SK-N-SH (cell line): Measurements from ENCODE around the gene GNG4. TPM values are rescaled to one million over a fixed set of nuclear protein-coding genes. Genes with fewer than 3 reads are reported as not detected.

Experiments used
- CTCF ChIA-PET: fragments of 300-600, 350-600 bp; formaldehyde crosslinking; extraction: SDS; loops from one replicate; lab custom pipeline; 2021; lab: Yijun Ruan, JAX
- POLR2A ChIA-PET: fragments of 350-600 bp; sonication (Branson Sonifier 250); formaldehyde crosslinking; extraction: SDS; loops from one replicate; lab custom pipeline; 2020; ENCODE audit warnings: antibody characterized with exemption, inconsistent platforms; lab: Yijun Ruan, JAX
- DNase-seq: peaks from one replicate; pipeline ENCODE4 v3.0.0; 2012
- H2AFZ ChIP-seq: fragments of 200-600 bp; sonication (generic); 2 replicates; pipeline ENCODE4 v1.8.1; 2016; ENCODE audit warnings: antibody characterized with exemption, mild to moderate bottlenecking, low read depth
- H3F3A ChIP-seq: fragments of 200-600 bp; sonication (generic); replicated peaks from 2 replicates; pipeline ENCODE3; 2016; ENCODE audit warnings: antibody characterized with exemption, mild to moderate bottlenecking; ENCODE audit not compliant: insufficient read depth
- H3K27ac ChIP-seq, 2 experiments: fragments of 200-500 bp in 1 of 2; fragments of 200-600 bp in 1 of 2; sonication (Bioruptor generic) in 1 of 2; sonication (generic), shearing (Covaris generic) in 1 of 2; 2 replicates each; pipeline versions ENCODE4 v1.5.1 to v1.6.1; 2014 to 2016; ENCODE audit warnings: low read depth in 2 of 2, inconsistent platforms in 1 of 2, low read length in 1 of 2, mild to moderate bottlenecking in 1 of 2, mixed read lengths in 1 of 2
- H3K27me3 ChIP-seq: fragments of 200-600 bp; sonication (generic), shearing (Covaris generic); 2 replicates; pipeline ENCODE4 v1.6.1; 2016; ENCODE audit warnings: mixed run types; ENCODE audit not compliant: insufficient read depth
- H3K36me3 ChIP-seq, 2 experiments: fragments of 200-500 bp in 1 of 2; fragments of 200-600 bp in 1 of 2; sonication (Bioruptor generic) in 1 of 2; sonication (generic) in 1 of 2; replicated peaks in 1 of 2; 2 replicates each; pipeline versions ENCODE3 to v1.5.1; 2014 to 2016; ENCODE audit warnings: low read length in 1 of 2, mild to moderate bottlenecking in 1 of 2; ENCODE audit not compliant: insufficient read depth in 2 of 2, control insufficient read depth in 1 of 2
- H3K4me1 ChIP-seq, 2 experiments: fragments of 200-500 bp in 1 of 2; fragments of 200-600 bp in 1 of 2; sonication (Bioruptor generic) in 1 of 2; sonication (generic), shearing (Covaris generic) in 1 of 2; 2 replicates each; pipeline versions ENCODE4 v1.5.1 to v1.6.1; 2014 to 2016; ENCODE audit warnings: low read depth in 1 of 2, low read length in 1 of 2, mixed run types in 1 of 2; ENCODE audit not compliant: insufficient read depth in 2 of 2, control insufficient read depth in 1 of 2
- H3K4me2 ChIP-seq: fragments of 200-600 bp; sonication (generic), shearing (Covaris generic); 2 replicates; pipeline ENCODE4 v1.6.1; 2017; ENCODE audit warnings: mixed run types
- H3K4me3 ChIP-seq, 2 experiments: fragments of 200-500 bp in 1 of 2; fragments of 200-600 bp in 1 of 2; sonication (Bioruptor generic) in 1 of 2; sonication (generic), shearing (Covaris generic) in 1 of 2; 2 replicates each; pipeline versions ENCODE4 v1.5.1 to v1.8.1; 2014 to 2016; ENCODE audit warnings: low read depth in 2 of 2, inconsistent platforms in 1 of 2, low read length in 1 of 2, mild to moderate bottlenecking in 1 of 2, mixed read lengths in 1 of 2, moderate library complexity in 1 of 2
- H3K79me2 ChIP-seq: fragments of 200-600 bp; sonication (generic); 2 replicates; pipeline ENCODE4 v1.8.1; 2017; ENCODE audit warnings: mild to moderate bottlenecking; ENCODE audit not compliant: insufficient read depth
- H3K9ac ChIP-seq: fragments of 200-600 bp; sonication (generic); 2 replicates; pipeline ENCODE4 v1.6.1; 2017; ENCODE audit warnings: mixed run types
- H3K9me2 ChIP-seq: fragments of 200-600 bp; sonication (generic); 2 replicates; pipeline ENCODE4 v1.6.1; 2017; ENCODE audit warnings: mixed run types
- H3K9me3 ChIP-seq: fragments of 200-600 bp; sonication (generic); 2 replicates; pipeline ENCODE4 v1.6.1; 2017; ENCODE audit warnings: mixed run types, mild to moderate bottlenecking, moderate library complexity
- H4K20me1 ChIP-seq: fragments of 200-600 bp; sonication (generic); 2 replicates; pipeline ENCODE4 v1.6.1; 2017; ENCODE audit warnings: mild to moderate bottlenecking, mixed run types; ENCODE audit not compliant: insufficient read depth
- CTCF ChIP-seq: fragments of 200-600 bp; sonication (generic); IDR thresholded peaks from 2 replicates; pipeline ENCODE4 v1.6.1; 2017; ENCODE audit warnings: antibody characterized with exemption, mild to moderate bottlenecking, moderate library complexity
- EP300 ChIP-seq, 2 experiments: IDR thresholded peaks; 2 replicates each; pipeline versions ENCODE4 v1.4.0 to v1.6.1; 2012; ENCODE audit warnings: borderline replicate concordance in 1 of 2, low read depth in 1 of 2, low read length in 1 of 2
- EZH2phosphoT487 ChIP-seq: fragments of 200-600 bp; sonication (generic); IDR thresholded peaks from 2 replicates; pipeline ENCODE4 v1.6.1; 2017; ENCODE audit warnings: low read depth, mixed run types, mild to moderate bottlenecking, antibody characterized with exemption, moderate library complexity, borderline replicate concordance
- FOSL2 ChIP-seq: IDR thresholded peaks from 2 replicates; pipeline ENCODE4 v1.4.0; 2012; ENCODE audit warnings: low read depth, mild to moderate bottlenecking, moderate library complexity, borderline replicate concordance
- FOXJ3 ChIP-seq: sonication (generic); formaldehyde crosslinking; IDR thresholded peaks from 2 replicates; pipeline ENCODE4 v1.5.1; 2020; ENCODE audit warnings: mild to moderate bottlenecking, missing genetic modification reagents
- FOXM1 ChIP-seq: IDR thresholded peaks from 2 replicates; pipeline ENCODE4 v1.4.0; 2012; ENCODE audit warnings: low read depth, mild to moderate bottlenecking
- GABPA ChIP-seq: IDR thresholded peaks from 2 replicates; pipeline ENCODE4 v1.4.0; 2012; ENCODE audit warnings: low read depth, mild to moderate bottlenecking
- GATA2 ChIP-seq: sonication (generic); formaldehyde crosslinking; IDR thresholded peaks from 2 replicates; pipeline ENCODE4 v1.5.0; 2020; ENCODE audit warnings: mild to moderate bottlenecking, missing genetic modification reagents
- MXI1 ChIP-seq: IDR thresholded peaks from 2 replicates; pipeline ENCODE4 v1.6.1; 2012; ENCODE audit warnings: mild to moderate bottlenecking, low read depth, low read length, improper control_type of control experiment
- NFIC ChIP-seq: IDR thresholded peaks from 2 replicates; pipeline ENCODE4 v1.4.0; 2012; ENCODE audit warnings: borderline replicate concordance
- NRF1 ChIP-seq: IDR thresholded peaks from 2 replicates; pipeline ENCODE4 v1.6.1; 2012; ENCODE audit warnings: low read depth, mild to moderate bottlenecking, low read length
- RAD21 ChIP-seq: IDR thresholded peaks from 2 replicates; pipeline ENCODE4 v1.6.1; 2012; ENCODE audit warnings: mild to moderate bottlenecking, low read length
- RCOR1 ChIP-seq: fragments of 150-350 bp; IDR thresholded peaks from 2 replicates; pipeline ENCODE4 v1.6.1; 2017; ENCODE audit warnings: antibody characterized with exemption, low read length
- RXRA ChIP-seq: IDR thresholded peaks from 2 replicates; pipeline ENCODE4 v1.4.0; 2012; ENCODE audit warnings: low read depth, mild to moderate bottlenecking, borderline replicate concordance
- WGBS: methylation state at CpG from one replicate; pipeline ENCODE4 v1.1.6; 2017; ENCODE audit warnings: low lambda C conversion rate; 5-methylcytosine and 5-hydroxymethylcytosine counted together
- polyA plus RNA-seq, 3 experiments: library from polyadenylated mRNA; depleted of rRNA; stranded (reverse); fragments of >200 nt; gene quantifications; 2 replicates each; pipeline ENCODE4 v1.2.3, GENCODE V29; 2012

GNG4 gene
- polyA plus RNA-seq, 1 of the 3 experiments (the other 2 are of a cell fraction) = 1.6 TPM

GRCh38 chr1:235651170-235651806 lies 1.7 kb upstream of the GNG4 start:
- Histone ChIP-seq H3K4me3 (no peak overlapping the region; a peak in 1 of 4 replicates), H3K27me3 (peaks cover 10% of the 10 kb centered on the region; the same call in 1 of the 2 replicates), H3F3A (peaks cover 8% of the 10 kb centered on the region), H3K9me2 (no peaks in the 10 kb centered on the region), H2AFZ (no peak overlapping the region), H4K20me1 (no peaks in the 10 kb centered on the region), H3K36me3 (no peaks in the 10 kb centered on the region), H3K4me1 (peaks cover 0 to 11% of the 10 kb centered on the region in 2 experiments; a peak in 2 of 4 replicates), H3K9me3 (no peaks in the 10 kb centered on the region), H3K27ac (no peak overlapping the region), H3K9ac (no peak overlapping the region), H3K4me2 (no peak overlapping the region), H3K79me2 (no peaks in the 10 kb centered on the region)
- POLR2A ChIA-PET = no interaction called here
- 93% methylated on average over 10 of the region's 10 CpGs for WGBS
- CTCF ChIA-PET = interaction anchor here (0.6 to 1.7 kb wide), 3 partner anchors 10 to 146 kb away, joined by 4 to 5 read pairs (median 5); partner anchors contain the start of gene B3GALNT2
- no peak for TF ChIP-seq NRF1
- TF ChIP-seq GABPA = no peak
- no peak for TF ChIP-seq RAD21
- no peak for TF ChIP-seq FOXM1
- no peak for TF ChIP-seq NFIC
- TF ChIP-seq FOXJ3 (CRISPR knock-in tag) = no peak
- TF ChIP-seq EP300 (IDR thresholded peaks at IDR 0.05; ENCODE audit: borderline replicate concordance in 1 of 2, low read depth in 1 of 2, low read length in 1 of 2) = no peak
- no peak for TF ChIP-seq GATA2
- TF ChIP-seq CTCF = no peak
- TF ChIP-seq RCOR1 = no peak
- no peak for TF ChIP-seq FOSL2
- TF ChIP-seq EZH2phosphoT487 = no peak
- no peak for TF ChIP-seq MXI1
- no peak for TF ChIP-seq RXRA
- no peak for DNase-seq
